Measurements from ENCODE around the gene GALNT1.

GALNT1 gene

DNA sequence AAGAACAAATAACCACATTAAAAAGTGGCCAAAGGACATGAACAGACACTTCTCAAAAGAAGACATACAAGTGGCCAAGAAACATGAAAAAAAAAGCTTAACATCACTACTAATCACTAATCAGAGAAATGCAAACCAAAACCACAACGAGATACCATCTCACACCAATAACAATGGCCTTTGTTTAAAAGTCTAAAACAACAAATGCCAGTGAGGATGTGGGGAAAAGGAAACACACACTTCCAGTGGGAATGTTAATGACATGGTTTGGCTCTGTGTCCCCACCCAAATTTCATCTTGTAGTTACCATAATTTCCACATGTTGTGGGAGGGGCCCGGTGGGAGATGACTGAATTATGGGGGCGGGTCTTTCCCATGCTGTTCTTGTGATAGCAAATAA, 147.1 kb downstream of the GALNT1 start:
- DNase-seq, result no peak

GRCh38 chr18:35729991-35730668, 148.6 kb downstream of the GALNT1 start:
- DNase-seq, result no peak

GRCh38 chr18:35730691-35731370, 149.3 kb downstream of the GALNT1 start:
- DNase-seq, result no peak

DNA sequence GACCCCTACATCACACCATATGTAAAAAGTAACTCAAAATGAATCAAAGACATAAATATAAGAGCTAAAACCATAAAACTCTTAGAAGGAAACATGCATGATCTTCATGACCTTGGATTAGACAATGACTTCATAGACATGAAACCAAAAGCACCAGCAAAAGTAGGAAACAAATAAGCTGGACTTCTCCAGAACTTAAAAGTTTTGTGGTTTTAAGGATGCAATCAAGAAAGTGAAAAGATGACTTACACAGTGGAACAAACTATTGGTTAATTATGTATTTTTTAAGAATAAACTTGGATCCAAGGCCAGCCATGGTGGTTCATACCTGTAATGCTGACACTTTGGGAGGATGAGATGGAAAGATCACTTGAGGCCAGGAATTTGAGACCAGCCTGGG, 150.2 kb downstream of the GALNT1 start:
- no peak for DNase-seq

GRCh38 chr18:35732162-35732561, 150.6 kb downstream of the GALNT1 start:
- DNase-seq, result no peak

- no peak for DNase-seq
Observed at GRCh38 chr18:35732636-35733035, 151.1 kb downstream of the GALNT1 start.

- no peak for DNase-seq
Observed at GRCh38 chr18:35733408-35733807, 151.9 kb downstream of the GALNT1 start.

- DNase-seq, result no peak
Observed at GRCh38 chr18:35736696-35737095, 155.2 kb downstream of the GALNT1 start.

- DNase-seq, result no peak
Observed at GRCh38 chr18:35739778-35740177, 158.2 kb downstream of the GALNT1 start.

- no peak for DNase-seq
Observed at GRCh38 chr18:35740656-35741055, 159.1 kb downstream of the GALNT1 start.

GRCh38 chr18:35743916-35744315, 162.4 kb downstream of the GALNT1 start:
- no peak for DNase-seq

DNA sequence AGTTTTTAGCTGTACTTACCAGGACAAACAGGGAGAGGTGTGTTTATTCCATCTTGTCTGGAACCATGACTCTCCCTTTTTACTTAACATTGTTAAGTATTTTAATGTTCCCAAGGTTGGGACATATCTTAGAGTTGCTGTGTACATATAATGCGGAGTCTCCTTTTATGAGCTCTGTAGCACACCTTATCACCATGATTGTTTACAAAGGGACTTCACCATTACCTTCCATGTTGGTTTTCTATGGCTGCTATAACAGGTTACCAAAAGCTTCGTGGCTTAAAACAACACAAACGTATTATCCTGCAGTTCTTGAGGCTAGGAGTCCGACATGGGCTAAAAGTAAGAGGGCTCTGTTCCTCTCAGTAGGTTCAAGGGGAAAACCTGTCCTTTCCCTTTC, 164.3 kb downstream of the GALNT1 start:
- no peak for DNase-seq

GRCh38 chr18:35746826-35747339, 165.3 kb downstream of the GALNT1 start:
- DNase-seq, result no peak

DNA sequence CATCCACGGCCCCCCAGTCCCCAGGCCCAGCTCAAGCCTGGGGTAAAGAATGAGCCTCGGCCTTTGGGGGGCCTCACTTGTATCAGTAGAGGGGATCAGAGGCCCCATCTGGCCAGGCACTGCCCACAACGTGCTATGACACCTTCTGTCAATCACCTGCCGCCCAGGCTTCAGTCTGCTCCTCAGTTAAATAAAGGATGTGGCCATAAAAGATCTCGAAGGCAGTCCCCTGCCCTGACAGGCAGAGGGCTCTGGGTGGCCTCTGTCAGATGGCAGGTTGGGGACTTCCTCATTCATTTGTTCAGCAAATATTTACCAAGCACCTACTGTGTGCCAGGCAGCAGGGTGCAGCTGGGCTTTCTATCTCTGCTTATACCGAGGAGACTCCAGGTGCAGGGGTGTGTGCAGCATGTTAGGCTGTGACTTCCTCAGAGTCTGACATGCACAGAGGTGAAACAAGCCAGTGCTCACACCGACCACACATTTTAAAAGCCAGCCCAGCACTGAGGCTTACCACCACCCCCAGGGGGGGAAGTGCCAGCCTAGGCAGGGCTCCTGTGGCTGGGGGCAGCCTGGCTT, 166.4 kb downstream of the GALNT1 start:
- no peak for DNase-seq

DNA sequence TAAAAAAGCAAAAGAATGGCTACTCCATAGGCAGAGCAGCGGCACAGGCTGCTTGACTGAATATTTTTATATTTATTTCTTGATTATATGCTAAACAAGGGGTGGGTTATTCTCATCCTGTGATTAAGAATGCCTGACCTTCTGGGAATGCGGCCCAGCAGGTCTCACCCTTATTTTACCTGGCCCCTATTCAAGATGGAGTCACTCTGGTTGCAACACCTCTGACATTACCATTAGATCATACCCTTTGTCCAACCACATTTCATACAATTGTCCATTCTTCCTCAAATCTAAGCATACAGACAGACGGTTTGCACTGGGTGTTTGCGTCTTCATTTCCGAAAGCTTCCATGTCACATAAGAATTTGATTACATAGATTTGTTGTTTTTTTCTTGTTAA, 168.2 kb downstream of the GALNT1 start:
- no peak for DNase-seq

DNA sequence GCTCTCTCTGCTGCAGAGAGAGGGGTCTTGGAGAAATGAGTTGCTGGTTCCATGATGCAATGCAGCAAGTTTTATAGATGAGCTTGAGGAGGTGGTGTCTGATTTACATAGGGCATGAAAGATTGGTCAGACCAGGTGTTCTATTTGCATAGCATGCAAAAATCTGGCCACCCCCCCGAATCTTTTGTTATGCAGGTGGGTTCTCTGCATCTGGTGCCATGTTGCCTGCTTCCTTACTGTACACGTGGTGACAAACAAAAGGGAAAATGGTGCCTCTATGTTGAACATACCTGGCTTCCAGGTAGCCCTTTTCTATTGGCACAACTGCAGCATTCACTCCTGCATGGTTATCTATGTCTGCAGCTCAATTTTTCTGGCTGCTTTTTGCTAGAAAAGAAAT, 169.4 kb downstream of the GALNT1 start:
- no peak for DNase-seq

DNA sequence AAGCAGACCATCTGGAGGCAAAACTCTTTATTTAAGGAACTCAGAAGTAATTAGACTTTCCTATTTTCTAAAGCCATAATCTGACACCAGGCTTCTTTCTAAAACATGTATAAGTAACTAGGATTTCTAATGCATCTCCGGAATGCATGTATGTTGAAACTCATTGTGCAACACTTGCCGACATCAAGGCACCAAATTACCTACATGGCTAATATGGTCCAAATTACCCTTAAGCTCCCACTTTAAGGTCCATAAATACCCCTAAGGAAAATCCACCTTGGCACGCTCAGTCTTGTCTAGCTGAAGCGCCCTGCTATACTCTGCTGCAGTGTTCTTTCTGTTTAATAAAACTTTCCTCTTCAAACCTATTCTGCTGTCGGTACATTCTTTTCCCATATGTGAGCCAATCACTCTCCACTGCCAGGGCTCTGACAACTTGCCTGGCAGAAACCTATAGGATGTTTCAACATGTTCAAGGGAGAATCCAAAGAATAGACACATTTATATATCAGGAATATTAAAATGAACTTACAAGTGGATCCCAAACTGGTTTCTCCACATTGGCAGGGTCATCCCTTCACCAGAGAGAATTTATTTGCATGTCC, 171.9 kb downstream of the GALNT1 start:
- DNase-seq, result no peak

GRCh38 chr18:35754464-35754863, 172.9 kb downstream of the GALNT1 start:
- DNase-seq, result no peak

DNA sequence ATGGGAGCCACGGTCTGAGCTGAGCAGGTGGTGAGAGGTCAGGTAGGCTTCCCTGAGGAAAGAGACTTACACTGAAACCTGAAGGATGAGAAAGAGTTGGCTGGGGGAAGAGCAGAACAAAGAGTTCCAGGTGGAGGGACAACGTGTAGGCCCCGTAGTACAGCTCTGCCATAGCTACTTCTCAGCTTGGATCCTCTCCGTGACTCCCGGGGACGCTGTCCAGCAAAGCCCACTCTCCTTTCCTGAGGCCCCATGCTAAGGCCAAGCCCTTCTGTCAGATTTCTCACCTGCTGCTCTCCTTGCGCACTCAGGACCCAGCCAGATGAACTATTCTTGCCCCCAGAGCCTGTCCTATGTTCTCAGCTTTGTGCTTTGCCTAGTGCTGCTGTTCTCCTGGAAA, 173.8 kb downstream of the GALNT1 start:
- no peak for DNase-seq

DNA sequence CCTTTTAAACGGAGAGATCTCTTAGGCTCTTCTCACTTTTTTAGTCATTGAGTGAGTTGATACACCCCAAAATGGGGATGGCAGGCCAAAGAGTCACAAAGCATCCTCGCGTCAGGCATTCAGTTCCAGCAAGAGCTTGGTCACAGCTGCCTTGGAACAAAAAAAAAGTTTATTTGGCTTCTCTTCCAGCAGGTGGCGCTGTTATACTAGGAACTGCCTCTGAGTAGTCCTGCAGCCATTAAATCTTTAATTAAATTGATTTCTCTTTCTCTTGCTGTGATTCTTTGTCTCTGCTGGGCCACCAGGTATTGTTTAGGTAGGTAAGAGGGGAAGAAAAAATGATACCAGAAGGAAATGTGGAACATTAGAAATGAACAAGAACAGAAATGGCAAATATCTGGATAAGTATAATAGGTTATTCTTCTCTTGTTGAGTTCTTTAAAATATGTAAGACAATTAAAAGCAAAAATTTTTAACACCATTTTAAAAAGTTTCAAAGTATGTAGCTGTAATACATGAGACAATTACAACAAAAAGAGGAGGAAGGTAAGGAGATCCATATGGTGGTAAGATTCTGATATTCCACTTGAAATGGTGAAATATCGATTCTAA, 175.1 kb downstream of the GALNT1 start:
- peak; percentile 16 to 77 for DNase-seq

Data from NCI-H446 (cell line).